Heart left ventricle (tissue), 16 donors: ENCODE measurements around the gene UQCRH. TPM values are rescaled to one million over a fixed set of nuclear protein-coding genes. Genes with fewer than 3 reads are reported as not detected.
A peak's percentile ranks its signal among the peaks of the same experiment; 100 is the strongest.

Source experiments
- ATAC-seq, 4 donors: fragments of 200-7000 bp; cut with Tn5 transposase; one replicate each; pipeline ENCODE4 v1.9.1; 2020 to 2022; ENCODE audit warnings: moderate library complexity in 4 of 4, mild to moderate bottlenecking in 3 of 4, moderate number of reproducible peaks in 1 of 4
- DNase-seq, 5 donors: peaks; one replicate each; pipeline ENCODE4 v3.0.0-alpha.2; 2020
- H3K27ac ChIP-seq, 12 donors: fragments of 200-600 bp; sonication (generic) in 4 of 12; one replicate each; pipeline versions ENCODE4 v1.5.0 to v1.8.0; 2016 to 2022; ENCODE audit warnings: mild to moderate bottlenecking in 2 of 12
- H3K27me3 ChIP-seq, 9 donors: fragments of 200-600 bp; sonication (generic) in 2 of 9; one replicate each; pipeline versions ENCODE4 v1.5.1 to v1.8.0; 2016 to 2022; ENCODE audit warnings: mild to moderate bottlenecking in 3 of 9
- H3K36me3 ChIP-seq, 9 donors: fragments of 200-600 bp; sonication (generic) in 2 of 9; one replicate each; pipeline versions ENCODE4 v1.5.0 to v1.8.0; 2018 to 2022; ENCODE audit warnings: mild to moderate bottlenecking in 2 of 9
- H3K4me1 ChIP-seq, 12 donors: fragments of 200-600 bp; sonication (generic) in 4 of 12; one replicate each; pipeline versions ENCODE4 v1.5.0 to v1.8.0; 2016 to 2022; ENCODE audit warnings: mild to moderate bottlenecking in 3 of 12
- H3K4me3 ChIP-seq, 12 donors: fragments of 200-600 bp; sonication (generic) in 4 of 12; one replicate each; pipeline versions ENCODE4 v1.5.0 to v1.8.0; 2017 to 2022; ENCODE audit warnings: mild to moderate bottlenecking in 9 of 12, moderate library complexity in 4 of 12
- H3K9me3 ChIP-seq, 12 donors: fragments of 200-600 bp; sonication (generic) in 4 of 12; one replicate each; pipeline versions ENCODE4 v1.5.0 to v1.8.0; 2016 to 2022; ENCODE audit warnings: mild to moderate bottlenecking in 1 of 12
- CTCF ChIP-seq, 12 donors: fragments of 200-600 bp; sonication (generic) in 4 of 12; IDR thresholded peaks; one replicate each; pipeline versions ENCODE4 v1.5.0 to v1.8.0; 2018 to 2022; ENCODE audit warnings: antibody characterized with exemption in 12 of 12, mild to moderate bottlenecking in 5 of 12
- POLR2A ChIP-seq, 2 donors: fragments of 450-650 bp; IDR thresholded peaks; one replicate each; pipeline ENCODE4 v1.6.1; 2017; ENCODE audit warnings: antibody characterized with exemption in 2 of 2, mild to moderate bottlenecking in 2 of 2, moderate library complexity in 2 of 2
- WGBS, 4 donors: extraction: QIAGEN DNeasy Blood & Tissue Kit in 2 of 4; methylation state at CpG; one replicate each; pipeline versions ENCODE4 v1.1.5 to v1.1.7; 2013 to 2018; 5-methylcytosine and 5-hydroxymethylcytosine counted together
- intact Hi-C, 10 donors: fragments of 100-400 bp; cut with DNase I; formaldehyde crosslinking; loops; one replicate each; pipeline versions ENCODE4 v1.11.1 to v1.14.2; 2022
- long read RNA-seq, 3 donors: library from polyadenylated mRNA; unstranded; transcript quantifications; one replicate each; pipeline ENCODE4 v2.0.0, GENCODE V29; 2020 to 2021
- polyA plus RNA-seq, 2 donors: library from polyadenylated mRNA; stranded (reverse); fragments of 200-250 nt; gene quantifications; one replicate each; pipeline ENCODE4 v1.2.3, GENCODE V29; 2013
- total RNA-seq, 9 donors: library from RNA; depleted of rRNA in 2 of 9; stranded (reverse); fragments of >200 nt in 2 of 9; fragmentation: NEBNext Ultra II Directional in 3 of 9; extraction: Animal tissue kit (Norgen Biotek cat#: 25700) in 3 of 9; gene quantifications; one replicate each; pipeline versions ENCODE4 v1.1.0 to v1.2.4, GENCODE V29; 2016 to 2023
- donor health status: ischemic (EF 13 %, LVEDD 7.1; RV severe dilation, severe dysfunction).
- donor health status: healthy with polysubstance abuse.
- donor health status: DM: no; HTN: yes; CAD: no.
- donor health status: DM: no; HTN: no; CAD: no.
- donor health status: ischemic (EF 25% LVEDD 6.9; RV normal size, moderate dysfunction).
- donor health status: ischemic (EF 25% LVEDD 5.7; RV mildly dilated, moderate dysfunction).
- donor health status: healthy.
- donor health status: DM: yes; HTN: yes; CAD: no.
- donor health status: ischemic (EF 35%, LVEDD 5.7; RV mildly dilated, moderate dysfunction).
- donor health status: nonischemic (EF 11% LVEDD 7.7; RV severe dilation, severe dysfunction).
- donor health status: DM: yes; HTN: yes; CAD: no.
- donor health status: PGD.
- donor health status: ischemic (EF 29% LVEDD 5.4; RV normal size, mild dysfunction).
- donor health status: nonischemic (EF 23%, LVEDD 6.1; RV moderate dilation, normal function).

The UQCRH gene
- total RNA-seq: 1,000 to 10,000 TPM in 3 of 9 donors, 100 to 1,000 TPM in 6; 622 to 2,380 (median 940) TPM
- polyA plus RNA-seq: 1,000 to 10,000 TPM; 1,451 to 2,138 TPM
- long read RNA-seq, donor 1, transcript UQCRH-201 (4 exons, 604 nt): major isoform, 326 of 394 reads
- long read RNA-seq, donor 1, transcript UQCRH-205 (5 exons, 674 nt): minor isoform, 29 of 394 reads
- long read RNA-seq, donor 1, transcript UQCRH-202 (2 exons, 621 nt): minor isoform, 22 of 394 reads
- long read RNA-seq, donor 1, partial matches to known transcripts: 4 of 394 reads
- long read RNA-seq, donor 1, other reads (novel, unspliced or antisense): 13 of 394 reads
- long read RNA-seq, donor 2, transcript UQCRH-201 (4 exons, 604 nt): major isoform, 120 of 158 reads
- long read RNA-seq, donor 2, transcript UQCRH-205 (5 exons, 674 nt): minor isoform, 21 of 158 reads
- long read RNA-seq, donor 2, transcript UQCRH-202 (2 exons, 621 nt): minor isoform, 7 of 158 reads
- long read RNA-seq, donor 2, partial matches to known transcripts: 2 of 158 reads
- long read RNA-seq, donor 2, other reads (novel, unspliced or antisense): 8 of 158 reads
- long read RNA-seq, donor 3, transcript UQCRH-201 (4 exons, 604 nt): major isoform, 174 of 222 reads
- long read RNA-seq, donor 3, transcript UQCRH-202 (2 exons, 621 nt): minor isoform, 21 of 222 reads
- long read RNA-seq, donor 3, transcript UQCRH-205 (5 exons, 674 nt): minor isoform, 12 of 222 reads
- long read RNA-seq, donor 3, partial matches to known transcripts: 2 of 222 reads
- long read RNA-seq, donor 3, other reads (novel, unspliced or antisense): 13 of 222 reads

GRCh38 chr1:46303038-46303871 is at the start of gene UQCRH, which contains the start of gene LRRC41:
TSS of gene UQCRH (plus strand) at chr1:46303698. CDS start at chr1:46303767, 69 bp downstream.
TSS of gene LRRC41 (minus strand) at chr1:46303616. CDS start at chr1:46303322, 294 bp downstream.
- Histone ChIP-seq H3K27me3 (no peaks in the 10 kb centered on the region), H3K27ac (peak within 1 kb of the TSS; percentile 93 to 100 (median 98)), H3K36me3 (peaks cover 0 to 19% (median under 1%) of the 10 kb centered on the region in 9 donors), H3K4me1 (peaks cover 8 to 76% (median 59%) of the 10 kb centered on the region in 12 donors), H3K4me3 (peak within 1 kb of the TSS; percentile 73 to 98 (median 90)), H3K9me3 (no peaks in the 10 kb centered on the region)
- intact Hi-C loops: loop anchor here in 9 of 10 donors (2.0 to 10.0 kb wide), 5 partner anchors 38 to 58 kb away; partner anchors contain the start of genes NSUN4 (in 7 of the 9) and RAD54L (in 2 of the 9)
- peak in 2 of 12 donors; percentile 1 to 6 for TF ChIP-seq CTCF (IDR thresholded peaks at IDR 0.05)
- TF ChIP-seq POLR2A (IDR thresholded peaks at IDR 0.05): peak; percentile 14 to 44
- DNase-seq: peak; percentile 95 to 96 (median 96)
- ATAC-seq: peak; percentile 88 to 94 (median 93)
- WGBS, 4 donors: 0 to 1% (median 1%) methylated on average over 23 to 61 of the region's 61 CpGs

- no peak for ATAC-seq
- Histone ChIP-seq H3K27me3 (no peaks in the 10 kb centered on the region), H3K4me3 (no peak overlapping the region), H3K4me1 (no peaks in the 10 kb centered on the region), H3K36me3 (peaks cover 0 to under 1% (median 0%) of the 10 kb centered on the region in 9 donors), H3K9me3 (no peaks in the 10 kb centered on the region), H3K27ac (no peak overlapping the region)
- DNase-seq: no peak
- WGBS, 4 donors: 93 to 97% (median 95%) methylated on average over 5 of the region's 5 CpGs
- intact Hi-C loops: loop anchor here in 1 of 10 donors (5.0 kb wide), 1 partner anchor 43 kb away; no protein-coding TSS in a partner anchor
- TF ChIP-seq CTCF (IDR thresholded peaks at IDR 0.05): no peak
- no peak for TF ChIP-seq POLR2A (IDR thresholded peaks at IDR 0.05)
Observed at GRCh38 chr1:46254668-46255067, 48.8 kb upstream of the UQCRH start.

- 95 to 100% (median 98%) methylated on average over 2 of the region's 2 CpGs for WGBS, 4 donors
- peaks cover 0 to 11% (median 0%) of the 10 kb centered on the region in 9 donors for H3K36me3 ChIP-seq
- no peaks in the 10 kb centered on the region for H3K9me3 ChIP-seq
- DNase-seq (no peak), ATAC-seq (no peak)
- intact Hi-C loops: no loop called here
- no peak overlapping the region for H3K4me3 ChIP-seq
- no peaks in the 10 kb centered on the region for H3K27me3 ChIP-seq
- H3K27ac ChIP-seq: no peak overlapping the region
- TF ChIP-seq POLR2A (IDR thresholded peaks at IDR 0.05) (no peak), CTCF (IDR thresholded peaks at IDR 0.05) (no peak)
- H3K4me1 ChIP-seq: no peaks in the 10 kb centered on the region
Observed at GRCh38 chr1:46256523-46256922, 47.0 kb upstream of the UQCRH start.
